G401.6 (cell line): Measurements from ENCODE around the gene EML1.
A peak's percentile ranks its signal among the peaks of the same experiment; 100 is the strongest.

Source experiments
- FAIRE-seq: peaks from 2 replicates; lab custom pipeline; 2012; peaks lifted over from hg19 to GRCh38; lab: Jason Lieb, UNC

The EML1 gene

GRCh38 chr14:99805757-99806439 lies 12.7 kb downstream of the EML1 start:
- FAIRE-seq = no peak

DNA sequence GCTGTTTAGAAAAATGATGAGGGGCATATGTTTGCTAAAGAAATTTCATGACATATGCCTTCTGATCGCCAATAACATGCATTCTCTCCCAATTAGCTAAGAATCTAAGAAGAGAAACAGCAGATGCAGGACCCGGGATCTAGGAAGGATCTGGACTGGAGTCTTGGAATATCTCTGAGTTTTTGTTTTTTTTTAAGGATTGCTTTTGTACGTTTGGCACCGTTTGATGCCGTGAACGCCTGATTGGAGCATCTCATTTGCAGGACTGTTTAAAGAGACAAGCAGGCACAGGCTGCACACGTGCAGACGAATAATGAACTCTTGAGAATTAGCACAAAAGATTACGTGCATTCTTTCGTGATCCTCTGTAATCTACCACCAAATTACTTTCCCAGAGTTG lies 13.6 kb downstream of the EML1 start:
- no peak for FAIRE-seq

- FAIRE-seq = no peak
Measured at GRCh38 chr14:99807413-99808153, 14.4 kb downstream of the EML1 start.

DNA sequence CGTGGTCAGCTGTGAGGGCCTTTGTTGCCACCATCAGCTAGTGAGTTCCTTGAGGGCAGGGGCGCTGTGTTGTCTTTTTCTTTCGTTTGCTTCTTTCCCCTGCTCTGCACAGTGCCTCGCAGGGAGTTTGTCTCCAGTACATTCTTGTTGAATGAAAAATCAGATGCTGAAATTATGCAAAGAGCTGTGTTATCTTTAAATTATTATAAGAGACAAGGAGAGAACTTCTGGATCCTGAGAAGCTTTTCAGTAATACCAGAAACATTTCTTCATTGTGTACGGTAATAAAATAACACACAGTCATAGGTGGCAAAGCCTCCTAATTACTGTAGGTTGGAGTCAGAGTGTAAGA lies 14.9 kb downstream of the EML1 start:
- FAIRE-seq = no peak

DNA sequence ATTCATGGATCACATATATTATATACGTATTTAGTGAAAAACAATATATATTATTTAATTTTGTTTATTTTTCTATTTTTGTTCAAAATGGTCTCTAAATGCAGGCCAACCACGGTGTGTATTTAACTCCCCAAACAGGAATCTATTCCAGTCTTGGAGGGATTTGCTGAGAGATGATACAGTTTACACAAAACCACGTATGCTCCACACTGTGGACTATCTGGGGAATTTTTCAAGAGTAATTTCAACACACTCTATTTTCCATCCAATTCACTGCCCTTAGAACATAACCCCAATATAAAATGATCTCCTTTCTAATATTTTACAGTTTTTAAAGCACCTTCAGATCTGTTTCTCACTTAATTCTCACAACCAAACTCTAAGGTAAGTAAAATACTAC lies 15.3 kb downstream of the EML1 start:
- peak; percentile 3 for FAIRE-seq

GRCh38 chr14:99809360-99809759 lies 16.1 kb downstream of the EML1 start:
- FAIRE-seq = no peak

- no peak for FAIRE-seq
Measured at GRCh38 chr14:99809859-99810558, 16.8 kb downstream of the EML1 start.

DNA sequence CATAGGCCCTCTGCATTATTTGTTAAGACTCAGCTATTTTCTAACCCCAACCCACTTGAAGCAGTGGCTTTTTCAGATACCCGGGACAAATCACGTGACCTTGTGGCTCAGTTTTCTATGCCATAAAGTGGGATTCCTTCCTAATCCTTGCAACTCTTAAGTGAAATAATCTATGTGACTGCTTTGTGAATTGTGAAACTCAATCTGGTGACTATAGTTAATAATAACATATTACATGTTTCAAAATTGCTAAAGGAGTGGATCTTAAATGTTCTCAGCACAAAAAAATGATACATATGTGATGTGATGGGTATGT lies 17.3 kb downstream of the EML1 start:
- no peak for FAIRE-seq

DNA sequence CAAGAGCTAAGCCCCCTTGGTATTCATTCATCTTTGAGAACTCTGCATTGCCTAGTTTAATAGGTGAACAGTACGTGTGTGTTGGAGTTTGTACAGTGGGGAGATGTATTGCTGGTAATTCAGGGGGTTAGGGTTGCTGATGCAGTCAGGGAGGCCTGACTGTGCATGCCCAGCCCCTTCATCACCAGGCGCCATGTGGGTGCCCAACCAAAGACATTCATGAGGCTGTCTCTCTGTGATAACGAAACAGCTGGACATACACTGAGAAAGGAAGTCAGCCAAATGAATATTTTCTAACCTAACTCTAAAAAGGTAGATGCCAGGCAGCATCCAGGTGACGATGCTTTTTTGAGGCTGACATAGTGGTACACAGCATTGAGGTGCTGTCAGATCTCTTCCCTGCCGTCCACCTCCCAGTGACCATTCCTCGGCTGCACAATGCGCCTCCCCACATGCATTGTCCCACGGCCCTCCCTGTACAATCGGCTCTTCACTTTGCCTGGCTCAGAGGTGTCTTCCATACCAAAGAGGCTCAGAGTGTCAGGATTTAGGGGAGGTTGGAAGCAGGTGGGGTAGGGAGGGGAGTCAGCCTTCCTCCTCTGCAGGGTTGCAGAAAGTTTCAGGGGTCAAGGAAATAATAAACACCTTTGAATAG lies 19.0 kb downstream of the EML1 start:
- FAIRE-seq = no peak

DNA sequence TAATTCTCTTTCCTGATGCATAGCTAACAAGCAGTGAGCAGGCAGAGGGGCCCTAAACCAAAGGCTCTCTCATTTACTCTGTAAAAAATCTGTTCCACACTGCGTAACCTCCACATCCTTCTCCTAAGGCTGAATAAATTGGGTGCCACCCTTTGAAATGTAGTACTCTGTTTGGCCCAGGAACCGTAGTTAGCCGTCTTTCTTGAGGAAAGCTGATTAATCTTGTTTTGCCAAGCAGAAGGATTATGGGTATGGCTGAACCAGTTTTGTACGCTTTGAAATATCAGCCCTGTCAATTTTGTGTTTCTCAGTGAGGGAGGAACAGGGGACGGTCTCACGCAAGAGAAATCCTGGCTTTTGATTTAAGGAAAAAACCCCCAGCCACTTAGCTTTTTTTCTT lies 19.7 kb downstream of the EML1 start:
- FAIRE-seq = no peak

DNA sequence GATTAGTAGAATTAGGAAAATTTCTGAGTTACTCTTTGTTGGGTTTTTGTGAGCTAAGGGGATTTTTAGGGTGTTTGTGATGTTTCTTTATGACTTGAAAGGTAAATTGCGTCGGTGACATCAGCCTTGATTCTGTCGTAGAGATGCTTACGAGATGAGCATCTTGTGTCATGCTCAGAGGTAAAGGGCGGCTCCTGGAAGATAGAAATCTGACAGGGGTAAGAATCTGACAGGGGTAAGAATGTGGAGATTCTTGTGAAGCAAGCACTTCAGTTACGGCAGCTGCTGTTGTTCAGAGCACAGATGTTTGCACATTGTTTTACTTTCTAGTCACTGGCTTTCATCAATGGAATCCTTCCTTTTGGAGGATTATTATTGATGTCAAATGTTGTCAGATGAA lies 22.5 kb downstream of the EML1 start:
- FAIRE-seq = no peak

DNA sequence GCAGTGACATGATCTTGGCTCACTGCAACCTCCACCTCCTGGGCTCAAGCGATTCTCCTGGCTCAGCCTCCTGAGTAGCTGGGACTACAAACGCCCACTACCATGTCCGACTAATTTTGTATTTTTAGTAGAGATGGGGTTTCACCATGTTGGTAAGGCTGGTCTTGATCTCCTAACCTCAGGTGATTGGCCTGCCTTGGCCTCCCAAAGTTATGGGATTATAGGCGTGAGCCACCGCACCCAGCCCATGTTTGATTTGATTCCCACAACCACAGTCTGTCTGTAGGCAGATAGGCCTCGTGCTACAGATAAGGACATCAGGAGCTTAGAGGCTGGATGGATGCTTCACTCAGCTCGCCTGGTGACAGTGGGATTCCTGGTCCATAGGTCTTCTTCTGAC lies 23.0 kb downstream of the EML1 start:
- FAIRE-seq = no peak

- no peak for FAIRE-seq
Measured at GRCh38 chr14:99816642-99817041, 23.4 kb downstream of the EML1 start.

GRCh38 chr14:99817331-99817730 lies 24.1 kb downstream of the EML1 start:
- no peak for FAIRE-seq

- FAIRE-seq = no peak
Measured at GRCh38 chr14:99818503-99819036, 25.4 kb downstream of the EML1 start.

GRCh38 chr14:99819514-99819913 lies 26.3 kb downstream of the EML1 start:
- FAIRE-seq = no peak

GRCh38 chr14:99820702-99821331 lies 27.6 kb downstream of the EML1 start:
- no peak for FAIRE-seq

- no peak for FAIRE-seq
Measured at GRCh38 chr14:99821519-99822508, 28.6 kb downstream of the EML1 start.

DNA sequence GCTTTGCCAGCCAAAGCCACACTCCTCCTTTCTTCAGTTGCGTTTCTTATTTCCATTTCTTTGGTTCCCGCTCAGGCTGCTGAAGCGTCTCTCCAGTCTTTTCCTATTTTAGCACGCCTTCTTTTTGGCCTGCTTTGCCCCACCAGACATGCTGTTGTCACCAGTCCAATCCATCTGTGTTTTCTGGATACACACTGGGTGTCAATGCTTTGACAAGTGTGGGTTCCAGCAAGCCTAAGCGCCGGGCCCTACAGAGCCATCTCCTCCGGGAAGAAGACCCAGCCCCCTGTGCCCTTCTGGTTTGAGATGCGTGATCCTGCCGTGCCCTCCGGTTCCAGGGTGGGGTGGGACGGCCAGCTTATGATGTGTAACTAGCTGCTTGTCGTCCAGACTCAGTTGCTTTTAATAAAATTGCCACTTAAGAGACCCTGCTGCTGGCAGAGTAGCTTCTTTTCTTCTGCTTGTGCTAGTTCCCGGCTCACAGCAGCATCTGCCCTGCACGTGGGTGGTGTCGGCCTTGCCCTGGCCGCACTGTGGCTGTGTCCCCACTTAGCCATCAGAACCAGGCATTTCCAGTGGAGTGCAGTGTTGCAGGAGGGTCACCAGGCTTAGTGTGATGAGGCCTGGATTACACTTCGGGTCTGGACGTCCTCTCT lies 29.7 kb downstream of the EML1 start:
- FAIRE-seq = no peak

GRCh38 chr14:99824776-99825175 lies 31.6 kb downstream of the EML1 start:
- FAIRE-seq = no peak

DNA sequence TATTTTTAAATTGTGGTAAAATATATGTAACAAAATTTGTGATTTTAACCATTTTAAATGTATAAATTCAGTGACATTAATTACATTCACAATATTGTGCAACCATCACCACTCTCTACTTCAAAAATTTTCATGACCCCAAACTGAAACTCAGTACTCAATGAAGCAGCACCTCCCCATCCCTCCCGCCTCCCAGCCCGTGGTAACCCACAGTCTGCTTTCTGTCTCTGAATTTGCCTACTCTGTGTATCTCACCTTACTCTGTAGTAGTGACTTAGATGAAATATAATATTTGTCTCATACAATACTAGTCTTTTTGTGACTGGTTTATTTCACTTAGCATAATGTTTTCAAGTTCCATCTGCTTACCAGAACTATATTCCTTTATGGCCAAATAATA lies 36.2 kb downstream of the EML1 start:
- no peak for FAIRE-seq
